ENCODE results near the gene SBK3.
"Not testable (repeated sequence)": the region's sequence is repeated elsewhere in the genome, so short reads cannot be mapped to it uniquely, and the experiment has no call there.

Gene SBK3

GRCh38 chr19:55539090-55539984 is 6.0 kb downstream of the SBK3 start:
- no peak for DNase-seq

- no peak for DNase-seq
These were observed 7.2 kb downstream of the SBK3 start for GRCh38 chr19:55538132-55538531.

- DNase-seq = no peak
These were observed 7.6 kb downstream of the SBK3 start for GRCh38 chr19:55537741-55538111.

GRCh38 chr19:55536951-55537740 is 8.2 kb downstream of the SBK3 start, which contains the start of gene SBK2:
SBK2 (minus strand) TSS chr19:55537133; CDS start chr19:55536294, 839 bp downstream.
- no peak for DNase-seq

GRCh38 chr19:55536366-55536765 is 9.0 kb downstream of the SBK3 start:
- no peak for DNase-seq

- DNase-seq = no peak
These were observed 9.4 kb downstream of the SBK3 start for GRCh38 chr19:55535965-55536350.

- no peak for DNase-seq
These were observed 10.0 kb downstream of the SBK3 start for GRCh38 chr19:55535173-55535964.

- DNase-seq = not testable (repeated sequence)
These were observed 11.1 kb downstream of the SBK3 start for GRCh38 chr19:55534280-55534679.

- DNase-seq = no peak
These were observed 14.3 kb downstream of the SBK3 start for GRCh38 chr19:55530996-55531395.

- no peak for DNase-seq
These were observed 15.6 kb downstream of the SBK3 start for GRCh38 chr19:55529636-55530234.

- no peak for DNase-seq
These were observed 17.1 kb downstream of the SBK3 start for GRCh38 chr19:55528030-55528803.

GRCh38 chr19:55527197-55528029 is 17.9 kb downstream of the SBK3 start:
- no peak for DNase-seq

- DNase-seq = no peak
These were observed 18.8 kb downstream of the SBK3 start for GRCh38 chr19:55526216-55527196.

GRCh38 chr19:55525289-55526101 is 19.8 kb downstream of the SBK3 start:
- no peak for DNase-seq

- no peak for DNase-seq
These were observed 24.6 kb downstream of the SBK3 start for GRCh38 chr19:55520691-55521292.

- no peak for DNase-seq
These were observed 25.7 kb downstream of the SBK3 start for GRCh38 chr19:55519451-55520311.

Measured in CD4-positive, alpha-beta T cell treated with Interleukin-4 for 4 hours (primary cell).